Stimulated activated CD8-positive, alpha-beta memory T cell treated with anti-CD3 and anti-CD28 coated beads, Interleukin-15, amount 100 ng/mL, for 48 hours (primary cell): ENCODE data around the gene HEMGN.
A peak's percentile ranks its signal among the peaks of the same experiment; 100 is the strongest.

Experiments
- DNase-seq, 2 donors: peaks; one replicate each; pipeline ENCODE4 v3.0.0-alpha.2; 2020; ENCODE audit warnings: low read depth in 2 of 2

Gene HEMGN

GRCh38 chr9:97895695-97896332 lies 42.2 kb downstream of the HEMGN start:
- no peak for DNase-seq

- no peak for DNase-seq
Observed at GRCh38 chr9:97895211-97895610, 42.8 kb downstream of the HEMGN start.

GRCh38 chr9:97892421-97892820 lies 45.6 kb downstream of the HEMGN start:
- no peak for DNase-seq

GRCh38 chr9:97891736-97892135 lies 46.2 kb downstream of the HEMGN start:
- no peak for DNase-seq

- peak in 1 of 2 donors; percentile 31 for DNase-seq
Observed at GRCh38 chr9:97889941-97890887, 47.8 kb downstream of the HEMGN start.

GRCh38 chr9:97880336-97880735 lies 57.6 kb downstream of the HEMGN start:
- no peak for DNase-seq
